Measurements from ENCODE around the gene GABRB1.
A peak's percentile ranks its signal among the peaks of the same experiment; 100 is the strongest.

- TF ChIP-seq, protein P1, sequence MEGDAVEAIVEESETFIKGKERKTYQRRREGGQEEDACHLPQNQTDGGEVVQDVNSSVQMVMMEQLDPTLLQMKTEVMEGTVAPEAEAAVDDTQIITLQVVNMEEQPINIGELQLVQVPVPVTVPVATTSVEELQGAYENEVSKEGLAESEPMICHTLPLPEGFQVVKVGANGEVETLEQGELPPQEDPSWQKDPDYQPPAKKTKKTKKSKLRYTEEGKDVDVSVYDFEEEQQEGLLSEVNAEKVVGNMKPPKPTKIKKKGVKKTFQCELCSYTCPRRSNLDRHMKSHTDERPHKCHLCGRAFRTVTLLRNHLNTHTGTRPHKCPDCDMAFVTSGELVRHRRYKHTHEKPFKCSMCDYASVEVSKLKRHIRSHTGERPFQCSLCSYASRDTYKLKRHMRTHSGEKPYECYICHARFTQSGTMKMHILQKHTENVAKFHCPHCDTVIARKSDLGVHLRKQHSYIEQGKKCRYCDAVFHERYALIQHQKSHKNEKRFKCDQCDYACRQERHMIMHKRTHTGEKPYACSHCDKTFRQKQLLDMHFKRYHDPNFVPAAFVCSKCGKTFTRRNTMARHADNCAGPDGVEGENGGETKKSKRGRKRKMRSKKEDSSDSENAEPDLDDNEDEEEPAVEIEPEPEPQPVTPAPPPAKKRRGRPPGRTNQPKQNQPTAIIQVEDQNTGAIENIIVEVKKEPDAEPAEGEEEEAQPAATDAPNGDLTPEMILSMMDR (IDR thresholded peaks at IDR 0.05), result peak; percentile 34 to 62 (median 60)
- no peak for TF ChIP-seq POLR2A (IDR thresholded peaks at IDR 0.05)
These were observed 352.6 kb downstream of the GABRB1 start for GRCh38 chr4:47383829-47384427.

Measured in right lobe of liver (tissue), 4 donors.